8988T (cell line): ENCODE results near the gene VCPKMT.
"Not testable (repeated sequence)": the region's sequence is repeated elsewhere in the genome, so short reads cannot be mapped to it uniquely, and the experiment has no call there.

Experiments used
- DNase-seq: peaks from one replicate; pipeline ENCODE4 v3.0.0; 2011

Gene VCPKMT

DNA sequence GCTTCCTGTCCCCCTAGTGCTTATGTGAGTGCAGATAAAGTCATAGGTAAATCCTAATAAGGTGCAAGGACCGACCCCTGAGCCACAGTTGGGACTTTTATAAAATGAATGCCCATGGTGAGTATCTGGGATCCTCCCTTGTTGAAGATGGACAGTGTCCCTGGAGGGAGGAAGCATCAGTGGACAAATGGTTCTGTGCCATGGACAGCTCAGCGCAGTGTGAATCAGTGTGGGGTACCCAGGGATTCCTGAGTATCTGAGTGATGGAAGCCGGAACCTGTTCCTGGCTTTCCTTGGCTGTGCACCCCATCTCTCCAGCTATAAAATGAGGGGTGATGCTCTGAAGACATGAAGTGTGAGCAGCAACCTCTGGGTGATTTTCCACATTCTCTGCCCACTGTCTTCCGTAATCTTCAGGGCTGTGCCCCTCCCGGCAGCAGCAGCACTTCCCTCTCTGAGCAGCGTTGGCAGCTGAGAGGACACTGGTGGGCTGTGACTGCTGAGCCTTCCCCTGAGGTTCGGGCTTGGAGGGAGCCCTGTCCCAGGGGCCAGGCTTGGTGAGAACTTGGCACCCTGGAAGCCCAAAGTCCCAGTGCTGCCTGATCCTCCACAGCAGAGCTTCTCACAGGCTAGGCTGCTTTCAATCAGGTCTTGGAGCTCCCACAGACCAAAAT lies 25.0 kb downstream of the VCPKMT start:
- no peak for DNase-seq

DNA sequence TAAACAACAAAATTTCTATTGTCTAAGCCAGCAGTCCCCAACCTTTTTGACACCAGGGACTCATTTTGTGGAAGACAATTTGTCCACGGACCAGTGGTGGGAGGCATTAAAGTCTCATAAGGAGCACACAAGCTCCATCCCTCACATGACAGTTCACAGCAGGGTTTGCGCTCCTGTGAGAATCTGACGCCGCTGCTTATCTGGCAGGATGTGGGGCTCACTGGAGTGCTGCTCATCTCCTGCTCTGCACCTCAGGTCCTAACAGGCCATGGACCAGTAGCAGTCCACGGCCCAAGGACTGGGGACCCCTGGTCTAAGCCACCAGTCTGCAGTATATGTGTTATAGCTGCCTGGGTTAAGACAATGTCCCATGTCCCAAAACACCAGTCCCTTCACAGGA lies 27.2 kb downstream of the VCPKMT start:
- no peak for DNase-seq

DNA sequence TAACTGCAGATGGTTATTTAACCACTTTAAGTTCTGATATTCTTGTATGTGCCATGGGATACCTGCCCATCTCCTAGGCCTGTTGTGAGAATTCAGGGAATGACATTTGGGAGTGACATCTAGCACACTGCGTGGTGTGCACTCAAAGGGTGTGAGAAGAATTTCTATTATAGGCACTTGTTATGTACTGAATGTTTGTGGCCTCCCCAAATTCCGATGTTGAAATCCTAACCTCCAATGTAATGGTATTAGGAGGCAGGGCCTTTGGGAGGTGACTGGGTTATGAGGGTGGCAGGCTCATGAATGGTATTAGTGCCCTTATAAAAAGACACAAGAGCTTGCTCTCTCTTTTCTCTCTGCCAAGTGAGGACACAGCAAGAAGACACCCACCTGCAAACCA lies 27.6 kb downstream of the VCPKMT start:
- DNase-seq: no peak

DNA sequence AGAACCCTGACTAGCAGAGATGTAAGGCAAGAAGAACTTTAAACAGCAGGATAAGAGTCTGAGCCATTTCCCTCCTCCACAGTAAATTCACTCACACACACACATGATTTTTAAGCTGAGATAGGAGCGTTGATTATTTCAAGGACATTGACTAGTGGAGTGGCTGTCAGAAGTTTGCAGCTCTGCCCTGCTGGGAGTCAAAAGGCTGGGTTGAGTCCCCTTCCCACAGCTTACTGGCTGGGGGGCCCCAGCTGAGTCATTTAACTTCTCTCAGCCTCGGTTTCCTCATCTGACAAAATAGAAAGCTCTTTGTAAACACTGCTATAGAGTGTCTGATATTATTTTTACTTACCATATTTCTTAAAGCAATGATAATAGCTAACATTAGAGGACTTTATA lies 28.3 kb downstream of the VCPKMT start:
- no peak for DNase-seq

DNA sequence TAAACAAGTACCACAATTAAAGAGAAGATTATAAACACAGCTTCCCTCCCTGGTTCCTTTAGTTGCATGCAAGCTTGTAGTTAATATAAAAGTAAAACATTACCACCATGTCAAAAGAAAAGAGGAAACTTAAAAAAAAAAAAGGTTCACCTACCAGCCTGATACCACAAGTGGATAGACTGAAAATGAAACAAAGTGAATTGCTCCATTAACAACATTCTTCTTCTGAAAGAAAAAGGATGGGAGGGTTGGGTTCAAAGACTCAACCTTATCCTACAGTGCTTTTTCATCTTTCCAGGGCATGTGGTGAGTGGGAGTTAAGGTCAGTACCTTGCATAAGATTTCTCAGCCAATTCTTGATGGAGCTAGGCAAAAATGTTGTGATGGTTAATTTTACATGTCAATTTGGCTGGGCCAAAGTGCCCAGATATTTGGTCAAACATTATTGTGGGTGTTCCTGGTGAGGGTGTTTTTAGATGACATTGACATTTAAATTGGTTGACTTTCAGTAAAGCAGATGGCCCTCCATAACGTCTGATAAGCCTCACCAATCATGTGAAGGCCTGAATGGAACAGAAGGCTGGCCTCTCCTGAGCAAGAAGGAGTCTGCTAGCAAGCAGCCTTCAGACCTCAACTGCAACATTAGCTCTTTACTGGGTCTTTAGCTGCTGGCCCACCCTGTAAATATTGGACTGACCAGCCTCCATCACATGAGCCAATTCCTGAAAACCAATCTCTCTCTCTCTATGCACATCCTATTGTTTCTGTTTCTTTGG lies 28.8 kb downstream of the VCPKMT start:
- DNase-seq: no peak

DNA sequence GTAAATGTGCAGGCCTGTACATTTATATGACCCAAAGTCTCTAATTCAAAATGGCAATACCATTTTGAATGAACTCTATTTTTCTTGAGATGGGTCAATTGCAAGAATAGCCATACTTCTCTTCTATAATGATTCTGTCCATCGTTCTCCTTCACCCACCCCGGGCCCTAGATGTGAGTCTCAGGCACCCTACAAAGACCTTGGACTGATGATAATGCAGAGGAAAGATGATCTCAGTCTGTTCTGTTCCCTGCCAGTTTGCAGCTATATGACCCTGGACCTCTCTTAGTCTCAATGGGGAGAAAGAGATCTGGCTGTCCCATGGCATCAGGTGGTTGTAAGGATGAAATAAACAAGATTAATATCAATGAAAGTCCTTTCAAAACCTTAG lies 30.1 kb downstream of the VCPKMT start:
- no peak for DNase-seq

DNA sequence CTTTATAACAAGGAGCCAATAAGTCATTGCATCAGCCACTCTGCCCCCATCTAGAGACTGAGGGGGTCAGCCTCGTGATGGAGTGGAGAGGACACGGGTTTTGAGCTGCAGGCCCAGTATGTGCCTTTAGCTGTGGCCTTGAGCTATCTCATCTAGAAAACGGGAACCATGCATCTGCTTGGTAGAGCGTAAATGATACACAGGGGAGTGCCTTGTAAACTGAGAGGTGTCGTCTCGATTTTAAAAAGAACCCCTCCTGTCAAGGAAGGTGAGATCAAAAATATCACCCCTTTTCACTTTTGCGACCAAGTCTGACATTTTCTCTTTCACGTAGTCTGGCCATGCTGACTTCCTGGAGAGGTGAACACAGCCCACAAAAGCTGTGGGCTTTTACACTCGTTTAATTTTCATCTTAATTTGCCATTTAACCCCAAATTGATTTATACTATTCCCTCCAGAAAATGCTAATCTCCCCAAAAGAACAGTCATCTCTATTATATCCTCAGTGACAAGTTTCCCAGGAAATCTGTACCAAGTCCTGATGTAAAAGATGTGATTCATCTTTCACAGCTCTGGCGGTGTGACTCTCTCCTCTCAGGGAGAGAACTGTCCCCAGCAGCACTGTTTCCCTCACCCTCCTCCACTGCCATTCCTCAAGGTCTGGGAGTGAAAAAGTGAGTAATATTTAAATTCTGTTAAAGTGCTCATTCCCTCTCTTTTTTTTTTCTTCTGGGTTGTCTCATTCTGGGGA lies 30.6 kb downstream of the VCPKMT start:
- no peak for DNase-seq

DNA sequence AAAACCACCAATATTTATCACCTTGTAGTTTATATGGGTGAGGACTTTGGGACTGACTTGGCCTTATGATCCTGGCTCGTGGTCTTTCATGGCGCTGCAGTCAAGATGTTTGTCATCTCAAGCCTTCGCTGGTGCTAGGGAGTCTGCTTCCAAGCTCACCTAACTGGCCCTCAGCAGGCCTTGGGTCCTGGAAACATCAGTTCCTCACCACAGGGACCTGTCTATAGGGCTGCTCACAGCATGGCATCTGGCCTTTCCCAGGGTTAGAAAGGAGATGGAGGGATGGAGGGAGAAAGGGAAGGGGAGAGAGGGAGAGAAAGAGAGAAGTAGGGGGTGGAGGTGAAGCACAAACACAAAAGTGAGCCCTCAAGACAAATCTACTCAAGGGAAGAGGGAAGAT lies 31.7 kb downstream of the VCPKMT start:
- DNase-seq: no peak

DNA sequence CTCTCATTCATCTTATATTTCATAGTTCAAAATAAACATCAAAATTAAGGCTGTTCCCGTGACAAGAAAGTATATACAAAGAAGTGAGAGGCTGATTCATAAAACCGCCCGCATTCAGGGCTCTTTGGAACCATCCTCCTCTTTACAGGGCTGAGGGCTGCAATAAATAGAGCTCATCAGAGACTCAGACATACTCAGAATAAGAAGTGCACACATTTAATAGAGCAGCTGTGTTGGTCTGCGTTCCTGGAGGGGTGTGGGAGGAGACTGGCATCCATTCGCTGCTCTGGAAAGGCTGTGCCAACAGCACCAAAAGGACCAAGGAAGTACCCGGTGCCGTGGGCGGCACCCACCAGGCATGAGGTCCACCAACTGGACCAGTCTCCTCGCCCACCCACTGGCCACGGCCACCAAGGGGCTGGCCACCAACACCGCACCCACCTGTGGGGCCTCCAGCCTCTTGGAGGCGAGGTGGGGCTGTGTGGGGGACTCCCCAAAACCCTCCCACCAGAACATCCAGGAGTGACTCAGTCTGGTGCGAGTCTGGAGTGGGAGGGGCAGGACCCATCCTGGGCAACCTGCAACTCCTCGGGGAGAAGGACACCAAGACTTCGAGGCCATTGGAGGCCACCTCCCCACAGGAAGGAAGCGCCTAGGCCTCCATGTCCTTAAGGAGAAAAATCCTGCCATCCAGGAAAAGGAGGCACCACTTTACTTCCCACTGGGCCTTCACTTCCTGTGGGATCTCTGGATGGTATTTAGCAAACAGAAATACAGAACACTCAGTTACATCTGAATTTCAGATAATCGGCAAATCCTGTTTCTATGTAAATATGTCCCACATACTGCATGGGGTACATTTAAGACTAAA lies 32.7 kb downstream of the VCPKMT start:
- no peak for DNase-seq

DNA sequence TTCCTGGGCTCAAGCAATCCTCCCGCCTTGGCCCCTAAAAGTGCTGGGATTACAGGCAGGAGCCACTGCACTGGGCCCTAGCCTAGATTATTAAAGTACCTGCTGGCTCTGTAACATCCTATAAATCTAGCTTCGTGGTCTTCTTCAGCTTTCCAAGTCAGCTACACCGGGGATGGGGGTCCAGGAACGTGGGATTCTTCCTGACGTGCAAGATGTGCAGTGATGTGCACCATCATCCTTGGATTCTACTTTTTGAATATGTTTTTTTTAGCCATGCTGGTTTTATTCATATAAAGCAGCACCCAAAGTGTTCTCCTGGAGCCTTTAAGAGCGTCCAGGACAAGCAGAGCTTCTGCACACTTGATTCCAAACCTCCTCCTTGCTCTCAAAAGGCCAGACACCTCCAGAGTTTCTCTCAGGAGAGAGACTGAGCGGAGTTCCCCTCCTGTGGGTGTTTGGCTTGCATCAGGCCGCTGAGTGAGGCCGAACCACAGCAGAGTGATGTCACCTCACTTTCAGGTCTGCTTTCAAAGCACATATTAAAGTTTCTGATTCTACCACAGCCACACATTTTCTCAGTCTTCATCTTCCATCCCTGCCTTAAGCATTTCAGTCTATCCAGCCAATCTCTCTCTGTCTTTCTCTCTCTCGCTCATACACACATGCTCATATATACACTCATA lies 33.4 kb downstream of the VCPKMT start:
- DNase-seq: no peak

DNA sequence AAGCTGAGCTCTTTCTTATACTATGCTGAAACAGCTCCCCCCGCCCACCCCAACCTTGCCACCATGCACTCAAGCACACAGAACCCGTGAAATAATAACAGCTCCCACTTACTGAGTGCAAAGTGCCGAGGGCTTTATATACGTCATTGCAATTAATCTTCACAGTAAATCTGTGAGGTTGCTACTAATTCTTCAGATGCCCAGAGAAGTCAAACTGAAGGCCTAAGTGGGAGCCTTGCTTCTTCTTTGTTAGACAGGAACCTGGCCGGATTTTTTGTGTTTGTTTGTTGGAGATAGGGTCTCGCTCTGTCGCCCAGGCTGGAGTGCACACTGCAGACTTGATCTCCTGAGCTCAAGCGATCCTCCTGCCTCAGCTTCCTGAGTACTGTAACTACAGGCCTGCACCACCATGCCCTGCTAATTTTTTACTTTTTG lies 34.0 kb downstream of the VCPKMT start:
- no peak for DNase-seq

DNA sequence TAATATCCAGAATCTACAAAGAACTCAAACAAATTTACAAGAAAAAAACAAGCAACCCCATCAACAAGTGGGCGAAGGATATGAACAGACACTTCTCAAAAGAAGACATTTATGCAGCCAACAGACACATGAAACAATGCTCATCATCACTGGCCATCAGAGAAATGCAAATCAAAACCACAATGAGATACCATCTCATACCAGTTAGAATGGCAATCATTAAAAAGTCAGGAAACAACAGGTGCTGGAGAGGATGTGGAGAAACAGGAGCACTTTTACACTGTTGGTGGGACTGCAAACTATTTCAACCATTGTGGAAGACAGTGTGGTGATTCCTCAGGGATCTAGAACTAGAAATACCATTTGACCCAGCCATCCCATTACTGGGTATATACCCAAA lies 37.3 kb downstream of the VCPKMT start:
- not testable (repeated sequence) for DNase-seq

DNA sequence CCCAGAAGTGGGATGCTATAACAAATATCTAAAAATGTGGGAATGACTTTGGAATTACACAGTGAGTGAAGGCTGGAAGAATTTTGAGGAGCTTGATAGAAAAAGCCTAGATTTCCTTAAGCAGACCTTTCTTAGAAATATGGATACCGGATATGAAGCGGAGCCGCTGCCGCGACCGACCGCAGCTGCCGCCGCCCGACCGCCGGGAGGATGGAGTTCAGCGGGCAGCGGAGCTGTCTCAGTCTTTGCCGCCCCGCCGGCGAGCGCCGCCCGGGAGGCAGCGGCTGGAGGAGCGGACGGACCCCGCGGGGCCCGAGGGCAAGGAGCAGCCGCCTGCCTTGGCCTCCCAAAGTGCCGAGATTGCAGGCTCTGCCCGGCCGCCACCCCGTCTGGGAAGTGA lies 42.7 kb downstream of the VCPKMT start:
- DNase-seq: not testable (repeated sequence)

DNA sequence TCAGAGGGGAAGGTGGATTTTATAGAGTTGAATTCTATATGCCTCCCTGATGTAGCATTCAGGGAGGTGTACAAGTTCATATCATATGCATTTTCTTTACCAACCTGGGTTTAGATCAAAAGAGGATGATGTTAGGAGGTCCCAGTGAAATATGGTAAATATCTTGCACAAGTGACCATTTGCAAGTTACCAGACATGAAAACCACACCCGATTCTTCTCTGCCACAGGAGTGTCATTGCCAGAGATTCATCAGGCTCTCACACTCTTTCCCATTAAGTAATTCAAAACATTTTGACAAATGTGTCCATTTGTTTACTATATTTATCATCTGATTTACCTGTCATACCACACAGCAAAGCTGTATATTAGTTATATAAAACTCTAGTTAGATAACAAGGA lies 44.0 kb downstream of the VCPKMT start:
- no peak for DNase-seq

DNA sequence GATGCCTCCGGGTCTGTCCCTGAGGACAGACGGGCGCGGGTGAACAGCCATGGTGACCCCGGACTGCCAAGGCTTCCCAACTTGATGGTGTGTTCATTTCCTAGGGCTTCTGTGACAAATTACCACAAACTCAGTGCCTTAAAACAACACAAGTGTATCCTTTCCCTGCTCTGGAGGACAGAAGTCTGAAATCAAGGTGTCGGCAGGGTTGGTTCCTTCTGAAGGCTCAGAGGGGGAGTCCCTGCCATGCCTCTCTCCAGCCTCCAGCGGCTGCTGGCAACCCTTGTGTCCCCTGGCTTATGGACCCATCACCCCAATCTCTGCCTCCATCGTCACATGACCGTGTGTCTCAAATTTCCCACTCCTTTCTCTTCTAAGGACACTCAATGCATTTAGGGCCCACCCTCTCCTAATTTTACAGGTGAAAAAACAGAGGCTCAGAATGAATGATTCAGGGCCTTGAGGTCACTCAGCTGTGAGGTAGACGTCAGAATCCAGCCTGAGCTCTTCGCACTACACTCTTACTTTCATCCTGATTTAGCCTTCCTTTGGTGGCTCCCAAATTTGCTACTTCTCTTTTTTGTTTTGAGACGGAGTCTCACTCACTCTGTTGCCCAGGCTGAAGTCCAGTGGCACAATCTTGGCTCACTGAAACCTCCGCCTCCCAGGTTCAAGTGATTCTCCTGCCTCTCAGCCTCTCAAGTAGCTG lies 45.4 kb downstream of the VCPKMT start:
- no peak for DNase-seq

DNA sequence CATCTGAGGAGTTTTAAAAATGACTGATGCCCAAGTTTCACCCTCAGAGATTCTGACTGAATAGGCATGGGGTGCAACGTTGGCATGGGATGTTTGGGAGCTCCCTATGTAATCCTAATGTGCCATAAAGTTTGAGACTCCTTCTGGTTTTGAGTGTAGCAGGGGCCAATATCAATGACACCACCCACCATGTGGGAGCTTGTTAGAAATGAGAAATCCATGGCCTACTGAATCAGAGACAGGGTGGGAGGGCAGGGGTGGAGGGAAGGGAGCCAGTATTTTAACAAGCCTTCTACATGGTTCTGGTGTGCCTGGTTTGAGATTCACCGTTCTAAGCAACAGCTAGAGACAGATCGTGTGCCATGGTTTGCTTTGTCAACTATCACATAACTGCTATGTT lies 46.1 kb downstream of the VCPKMT start:
- no peak for DNase-seq

DNA sequence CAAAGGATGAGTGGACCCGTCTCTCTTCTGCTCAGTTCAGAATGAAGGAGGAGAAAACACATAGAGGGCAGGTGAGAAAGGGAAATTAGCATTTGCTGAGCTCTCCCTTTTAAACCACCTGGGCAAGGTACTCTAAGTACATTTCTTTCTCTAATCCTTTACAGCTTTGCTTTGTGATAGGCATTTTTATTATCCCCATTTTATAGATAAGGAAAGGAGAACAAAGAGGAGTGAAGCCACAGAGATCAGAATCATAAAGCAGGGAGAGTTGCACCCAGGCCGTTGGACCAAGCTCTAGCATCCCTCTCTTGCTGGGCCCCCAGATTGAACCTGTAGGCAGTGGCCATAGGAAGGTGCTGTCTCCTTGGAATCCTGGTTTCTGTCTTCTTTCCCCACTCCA lies 47.0 kb downstream of the VCPKMT start:
- no peak for DNase-seq

DNA sequence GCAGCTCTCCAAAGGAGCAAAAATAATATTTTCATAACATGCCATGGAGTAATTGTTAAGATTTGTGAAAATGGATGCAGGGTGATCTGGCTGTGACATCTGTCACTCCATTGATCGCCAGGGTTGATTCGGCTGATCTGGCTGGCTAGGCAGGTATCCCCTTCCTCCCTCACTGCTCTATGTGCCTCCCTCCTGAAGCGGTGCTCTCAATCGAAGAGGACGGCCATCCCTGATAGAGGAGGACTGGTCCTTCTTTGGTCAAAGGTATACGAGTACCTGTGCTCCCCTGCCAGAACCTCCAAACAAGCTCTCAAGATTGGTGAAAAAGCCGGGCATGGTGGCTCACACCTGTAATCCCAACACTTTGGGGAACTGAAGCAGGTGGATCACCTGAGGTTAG lies 47.9 kb downstream of the VCPKMT start:
- no peak for DNase-seq

DNA sequence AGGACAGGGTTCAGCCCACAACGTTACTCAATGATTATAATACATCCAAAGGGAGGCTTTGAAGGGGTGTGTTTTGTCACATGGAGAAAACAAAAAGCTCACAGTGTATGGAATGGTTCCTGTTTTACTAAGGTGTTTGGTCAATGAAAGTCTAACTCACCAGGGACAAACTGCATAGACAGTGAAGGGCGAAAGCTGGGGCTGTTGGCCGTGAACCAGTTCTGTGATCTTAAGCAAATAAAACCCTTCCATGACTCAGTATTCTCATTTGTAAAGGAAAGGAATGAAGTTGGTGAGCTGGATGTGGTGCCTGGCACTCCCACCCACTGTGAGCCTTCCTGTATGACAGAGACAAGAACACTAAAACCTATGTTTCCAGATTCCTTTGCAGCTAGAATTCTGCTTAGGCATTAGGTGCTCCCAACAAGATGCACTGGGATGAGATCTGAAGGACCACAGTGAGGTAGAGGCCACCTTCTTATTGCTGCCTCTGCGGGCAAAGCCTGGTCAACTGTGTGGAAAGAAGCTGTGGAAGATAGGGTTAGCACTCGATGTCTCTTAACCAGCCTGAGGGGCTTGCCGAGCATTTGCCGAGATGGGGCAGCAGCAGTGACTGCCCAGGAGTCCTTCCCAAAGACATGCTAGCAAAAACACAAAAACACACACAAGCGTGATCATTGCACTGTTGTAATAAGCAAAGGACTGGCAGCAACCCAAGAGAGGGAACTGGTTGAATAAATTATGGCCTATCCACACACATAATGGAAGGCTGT lies 48.5 kb downstream of the VCPKMT start:
- DNase-seq: no peak

DNA sequence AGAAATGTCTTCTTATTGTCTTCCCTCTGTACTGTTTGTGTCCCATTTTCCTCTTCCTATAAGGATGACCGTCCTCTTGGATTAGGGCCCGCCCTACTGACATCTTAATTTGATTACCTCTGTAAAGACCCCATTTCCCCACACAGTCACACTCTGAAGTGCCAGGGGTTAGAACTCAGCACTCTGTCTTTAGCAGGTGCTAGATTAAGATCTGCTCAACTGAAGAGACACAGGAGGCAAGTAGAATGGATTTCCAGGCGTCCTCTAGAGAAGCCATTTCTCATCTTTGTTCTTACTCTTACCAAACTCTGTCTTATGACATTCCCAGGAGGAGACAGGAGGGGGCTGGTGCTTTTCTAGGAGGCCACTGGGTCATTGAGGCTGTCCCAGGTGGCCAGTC lies 50.8 kb downstream of the VCPKMT start:
- DNase-seq: no peak

DNA sequence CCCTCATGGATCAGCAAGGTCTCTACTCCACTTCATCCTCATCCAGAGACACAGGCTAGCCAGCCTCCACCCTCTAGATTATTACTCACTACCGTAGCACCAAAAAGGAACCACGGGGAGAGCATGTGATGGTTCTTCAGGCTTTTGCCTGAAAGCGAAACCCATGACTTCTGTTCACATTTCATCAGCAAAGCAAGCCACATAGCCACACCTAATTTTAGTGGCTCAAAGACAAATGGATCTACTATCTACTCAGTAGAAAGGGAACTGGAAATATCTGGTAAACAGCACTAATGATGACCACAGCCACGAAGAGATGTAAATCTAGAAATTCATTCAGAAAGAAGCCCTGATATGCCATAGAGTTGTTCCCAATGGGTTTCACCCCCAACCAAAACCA lies 51.4 kb downstream of the VCPKMT start:
- no peak for DNase-seq
